Mammary epithelial cell (primary cell): ENCODE results near the gene SMARCC1.

Experiments used
- CTCF ChIP-seq, 2 donors: IDR thresholded peaks in 1 of 2; conservative IDR thresholded peaks in 1 of 2; 2 replicates each; pipeline ENCODE4 v1.5.1; 2011 to 2012; ENCODE audit warnings: inconsistent platforms in 2 of 2, low read length in 2 of 2, mild to moderate bottlenecking in 2 of 2, control low read depth in 1 of 2, low read depth in 1 of 2; ENCODE audit not compliant: insufficient read depth in 1 of 2; ENCODE audit errors: extremely low read depth in 1 of 2
- EZH2 ChIP-seq: IDR thresholded peaks from 2 replicates; pipeline ENCODE4 v1.6.1; 2012; ENCODE audit warnings: low read length, inconsistent platforms, borderline replicate concordance

DNA sequence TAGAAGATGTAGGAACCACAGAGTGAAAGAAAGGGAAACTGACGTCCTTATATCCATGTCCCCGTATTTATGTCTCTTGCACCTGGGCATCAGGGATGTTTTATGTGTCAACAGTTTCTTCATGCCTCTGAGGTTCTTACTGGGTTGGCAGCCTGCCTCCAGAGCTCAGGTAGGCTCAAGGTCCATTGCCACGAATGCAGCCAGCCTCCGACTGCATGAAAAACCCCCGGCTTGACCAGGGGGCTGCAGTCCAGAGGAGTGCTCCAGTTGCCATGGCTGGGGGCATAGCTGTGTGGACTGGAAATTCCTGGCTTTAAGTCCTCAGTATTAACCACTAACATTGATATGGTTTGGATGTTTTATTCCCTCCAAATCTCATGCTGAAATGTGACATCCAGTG lies 200.3 kb downstream of the SMARCC1 start:
- TF ChIP-seq CTCF (conservative IDR thresholded peaks at IDR 0.05 in 1 of 2, IDR thresholded peaks at IDR 0.05 in 1 of 2; ENCODE audit: extremely low read depth in 1 of 2, insufficient read depth in 1 of 2, low read depth in 1 of 2, low read length in 2 of 2) = no peak
- no peak for TF ChIP-seq EZH2
